ENCODE data around the gene PAIP2B. TPM values are rescaled to one million over a fixed set of nuclear protein-coding genes. Genes with fewer than 3 reads are reported as not detected.

PAIP2B gene
- total and polyA plus RNA-seq, 2 of the 4 experiments (the other 2 are of a cell fraction) = 0.15 to 0.18 TPM

DNA sequence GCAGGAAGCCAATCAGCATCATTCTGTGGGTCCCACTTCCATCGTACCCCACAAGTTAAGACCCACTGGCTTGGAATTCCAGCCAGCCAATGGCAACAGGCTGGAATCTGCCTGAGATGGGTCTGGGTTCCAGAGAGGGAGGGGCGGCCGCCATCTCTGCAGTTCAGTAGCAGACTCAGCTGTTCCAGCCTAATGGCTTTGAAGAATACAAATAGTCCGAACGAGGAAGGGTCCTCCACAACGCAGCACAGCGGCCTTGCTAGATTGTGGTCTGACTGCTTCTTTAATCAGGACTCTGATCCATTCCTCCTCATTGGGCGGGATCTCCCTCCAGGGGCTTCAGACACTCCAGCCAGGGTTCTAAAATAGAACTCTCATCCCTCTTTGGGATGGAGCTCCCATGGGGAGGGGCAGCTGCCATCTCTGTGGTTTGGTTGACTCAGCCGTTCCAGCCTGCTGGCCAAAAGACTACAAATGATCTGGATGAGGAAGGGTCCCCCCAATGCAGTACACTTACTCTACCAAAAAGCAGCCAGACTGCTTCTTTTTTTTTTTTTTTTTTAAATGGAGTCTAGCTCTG is 42.7 kb upstream of the PAIP2B start:
- Histone ChIP-seq H3K4ac (ENCODE audit: low read depth, low read length) (no peak overlapping the region), H3K27ac (ENCODE audit: insufficient read depth, low read length) (no peak overlapping the region), H3K23ac (ENCODE audit: low read depth, low read length) (no peak overlapping the region), H3K14ac (replicated peaks; ENCODE audit: low read depth, low read length) (no peak overlapping the region), H4K20me1 (ENCODE audit: insufficient read depth, low read length) (no peaks in the 10 kb centered on the region), H3K18ac (ENCODE audit: low read depth, low read length) (no peak overlapping the region), H3K27me3 (ENCODE audit: control insufficient read depth, insufficient read depth, low read length) (no peaks in the 10 kb centered on the region), H2AK5ac (ENCODE audit: low read depth, low read length) (no peak overlapping the region), H4K91ac (ENCODE audit: insufficient read depth, low read depth, low read length) (no peak overlapping the region), H3K36me3 (ENCODE audit: control insufficient read depth, insufficient read depth, low read length) (no peaks in the 10 kb centered on the region), H2BK120ac (ENCODE audit: low read depth, low read length) (no peak overlapping the region), H4K8ac (ENCODE audit: low read depth in 2 of 2, low read length in 2 of 2) (no peak overlapping the region), H3K4me1 (ENCODE audit: control insufficient read depth, insufficient read depth, low read length) (no peaks in the 10 kb centered on the region), H2BK5ac (ENCODE audit: low read depth, low read length, poor library complexity, severe bottlenecking) (no peak overlapping the region), H2AFZ (replicated peaks; ENCODE audit: low read length, poor library complexity) (no peak overlapping the region), H2BK15ac (ENCODE audit: low read depth, low read length) (no peak overlapping the region), H3K9me1 (ENCODE audit: insufficient read depth, low read length) (no peaks in the 10 kb centered on the region), H2AK9ac (replicated peaks; ENCODE audit: low read depth, low read length, poor library complexity) (no peak overlapping the region), H3K9me3 (ENCODE audit: control insufficient read depth, insufficient read depth, low read length) (no peaks in the 10 kb centered on the region), H2BK20ac (ENCODE audit: low read depth, low read length) (no peak overlapping the region), H3K56ac (ENCODE audit: extremely low read depth, insufficient read depth, low read length) (no peak overlapping the region), H3K9ac (ENCODE audit: low read depth, low read length) (no peak overlapping the region), H3K79me1 (ENCODE audit: low read depth in 1 of 2, low read length in 2 of 2) (no peaks in the 10 kb centered on the region), H4K5ac (ENCODE audit: low read depth, low read length) (no peak overlapping the region), H3K4me2 (ENCODE audit: low read depth, low read length) (no peak overlapping the region), H3K4me3 (ENCODE audit: insufficient read depth, low read depth, low read length) (no peak overlapping the region)
- CTCF ChIA-PET = no interaction called here
- DNase-seq (no peak), ATAC-seq (ENCODE audit: low read depth) (no peak)
- dilution Hi-C loops (cut with HindIII; ENCODE audit: low sequenced_read_pairs, unreplicated experiment) = no loop called here
- POLR2A ChIA-PET (ENCODE audit: unreplicated experiment) = no interaction called here
- WGBS, 2 experiments (ENCODE audit: extremely low coverage in 2 of 2, insufficient read length in 1 of 2) = 69% methylated on average over 4 of the region's 9 CpGs; no CpG with 5 or more reads in 1 of the 2 experiments
- intact Hi-C loops (cut with micrococcal nuclease) = no loop called here
- TF ChIP-seq BHLHE40 (IDR thresholded peaks at IDR 0.05; ENCODE audit: low read depth, low read length) = no peak
- TF ChIP-seq CHD1 (IDR thresholded peaks at IDR 0.05; ENCODE audit: low read depth, low read length) = no peak
- no peak for TF ChIP-seq MAFK (IDR thresholded peaks at IDR 0.05; ENCODE audit: low read depth, low read length)
- TF ChIP-seq RFX5 (IDR thresholded peaks at IDR 0.05; ENCODE audit: low read depth, low read length) = no peak
- no peak for TF ChIP-seq RAD21 (IDR thresholded peaks at IDR 0.05; ENCODE audit: low read length)
- TF ChIP-seq SMC3 (IDR thresholded peaks at IDR 0.05; ENCODE audit: low read depth, low read length) = no peak
- no peak for TF ChIP-seq MAZ (IDR thresholded peaks at IDR 0.05; ENCODE audit: borderline replicate concordance, low read depth, low read length)
- TF ChIP-seq FOS (IDR thresholded peaks at IDR 0.05; ENCODE audit: low read depth, low read length) = no peak
- TF ChIP-seq, protein P1, sequence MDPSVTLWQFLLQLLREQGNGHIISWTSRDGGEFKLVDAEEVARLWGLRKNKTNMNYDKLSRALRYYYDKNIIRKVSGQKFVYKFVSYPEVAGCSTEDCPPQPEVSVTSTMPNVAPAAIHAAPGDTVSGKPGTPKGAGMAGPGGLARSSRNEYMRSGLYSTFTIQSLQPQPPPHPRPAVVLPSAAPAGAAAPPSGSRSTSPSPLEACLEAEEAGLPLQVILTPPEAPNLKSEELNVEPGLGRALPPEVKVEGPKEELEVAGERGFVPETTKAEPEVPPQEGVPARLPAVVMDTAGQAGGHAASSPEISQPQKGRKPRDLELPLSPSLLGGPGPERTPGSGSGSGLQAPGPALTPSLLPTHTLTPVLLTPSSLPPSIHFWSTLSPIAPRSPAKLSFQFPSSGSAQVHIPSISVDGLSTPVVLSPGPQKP (IDR thresholded peaks at IDR 0.05; ENCODE audit: borderline replicate concordance, low read depth, low read length) = no peak
- TF ChIP-seq NFE2L2 (IDR thresholded peaks at IDR 0.05; ENCODE audit: low read depth, low read length) = no peak
- TF ChIP-seq POLR2A (IDR thresholded peaks at IDR 0.05; ENCODE audit: low read depth, low read length) = no peak
- TF ChIP-seq CEBPB (IDR thresholded peaks at IDR 0.05; ENCODE audit: low read depth, low read length) = no peak
- in situ Hi-C loops (cut with MboI; ENCODE audit: low sequenced_read_pairs) = no loop called here
- no TSS peak for BruUV-seq (replicated peaks)

Measured in IMR-90 (cell line).